IMR-90 (cell line): ENCODE measurements around the gene ANKRD53. TPM values are rescaled to one million over a fixed set of nuclear protein-coding genes. Genes with fewer than 3 reads are reported as not detected.

ENCODE experiments used
- microRNA-seq, 2 experiments: library from miRNA; stranded (forward) in 1 of 2; unstranded in 1 of 2; fragments of 10-50 nt in 1 of 2; fragments of <30 nt in 1 of 2; gene quantifications in 1 of 2; microRNA quantifications in 1 of 2; one replicate each; pipeline versions ENCODE3 to v1.1.0; 2013 to 2020; ENCODE audit not compliant: insufficient read depth in 1 of 2, insufficient read length in 1 of 2, unreplicated experiment in 1 of 2
- polyA plus RNA-seq, 3 experiments: library from polyadenylated mRNA; depleted of rRNA; stranded (reverse); fragments of >200 nt; gene quantifications; 2 replicates each; pipeline ENCODE4 v1.2.3, GENCODE V29; 2012; ENCODE audit warnings: low replicate concordance in 1 of 3
- small RNA-seq, 5 experiments: library from RNA; depleted of rRNA; stranded (forward); fragments of <200 nt; gene quantifications; one replicate each; pipeline ENCODE3, GENCODE V24; 2012
- total RNA-seq: library from RNA; depleted of rRNA; stranded (reverse); fragments of >200 nt; gene quantifications from 2 replicates; pipeline ENCODE4 v1.2.3, GENCODE V29; 2012; rRNA removed

ANKRD53 gene
- total and polyA plus RNA-seq, 2 of the 4 experiments (the other 2 are of a cell fraction) = 0.54 to 1.0 TPM

Small RNAs within 50 kb of the gene (microRNA-seq; reads per million reads assigned to microRNA genes)
- gene RN7SL160P (ENCODE audit: insufficient read depth, insufficient read length) = not detected

Small RNAs within 50 kb of the gene (small RNA-seq; reads per million reads assigned to genes)
- gene RN7SL160P = 0 reads per million in 5 experiments

Other genes starting within 250 kb of the ANKRD53 start
- not detected in 2 replicates for gene ADD2, start 210.4 kb upstream of the ANKRD53 start, total RNA-seq
- gene ADD2, start 210.4 kb upstream of the ANKRD53 start, polyA plus RNA-seq (2012; rRNA removed) = not detected in 2 replicates
- gene FIGLA, start 188.0 kb upstream of the ANKRD53 start, total RNA-seq = not detected in 2 replicates
- gene FIGLA, start 188.0 kb upstream of the ANKRD53 start, polyA plus RNA-seq (2012; rRNA removed) = not detected in 2 replicates
- gene CLEC4F, start 158.0 kb upstream of the ANKRD53 start, total RNA-seq = not detected in 2 replicates
- not detected in 2 replicates for gene CLEC4F, start 158.0 kb upstream of the ANKRD53 start, polyA plus RNA-seq (2012; rRNA removed)
- not detected in 2 replicates for gene CD207, start 142.8 kb upstream of the ANKRD53 start, total RNA-seq
- not detected in 2 replicates for gene CD207, start 142.8 kb upstream of the ANKRD53 start, polyA plus RNA-seq (2012; rRNA removed)
- 0.36 and 0.56 TPM in 2 replicates for gene VAX2, start 78.1 kb upstream of the ANKRD53 start, total RNA-seq
- gene VAX2, start 78.1 kb upstream of the ANKRD53 start, polyA plus RNA-seq (2012; rRNA removed) = 1.5 and 2.4 TPM in 2 replicates
- 0.28 TPM in 1 of 2 replicates, not detected in the other for gene ATP6V1B1, start 42.7 kb upstream of the ANKRD53 start, total RNA-seq
- 1.3 and 1.4 TPM in 2 replicates for gene ATP6V1B1, start 42.7 kb upstream of the ANKRD53 start, polyA plus RNA-seq (2012; rRNA removed)
- 26.3 and 31.1 TPM in 2 replicates for gene TEX261, start 16.2 kb downstream of the ANKRD53 start, total RNA-seq
- gene TEX261, start 16.2 kb downstream of the ANKRD53 start, polyA plus RNA-seq (2012; rRNA removed) = 64.7 and 69.8 TPM in 2 replicates
- gene NAGK, start 90.0 kb downstream of the ANKRD53 start, total RNA-seq = 60.4 and 77.8 TPM in 2 replicates
- 146 and 150 TPM in 2 replicates for gene NAGK, start 90.0 kb downstream of the ANKRD53 start, polyA plus RNA-seq (2012; rRNA removed)
- gene MCEE, start 151.6 kb downstream of the ANKRD53 start, total RNA-seq = 11.1 and 13.9 TPM in 2 replicates
- gene MCEE, start 151.6 kb downstream of the ANKRD53 start, polyA plus RNA-seq (2012; rRNA removed) = 13.4 and 15.0 TPM in 2 replicates
- gene MPHOSPH10, start 152.0 kb downstream of the ANKRD53 start, total RNA-seq = 5.4 and 15.6 TPM in 2 replicates
- 11.1 and 11.2 TPM in 2 replicates for gene MPHOSPH10, start 152.0 kb downstream of the ANKRD53 start, polyA plus RNA-seq (2012; rRNA removed)
- gene PAIP2B, start 248.5 kb downstream of the ANKRD53 start, total RNA-seq = 0.18 and 0.28 TPM in 2 replicates
- 0.14 and 0.15 TPM in 2 replicates for gene PAIP2B, start 248.5 kb downstream of the ANKRD53 start, polyA plus RNA-seq (2012; rRNA removed)